Activated CD4-positive, alpha-beta T cell treated with anti-CD3 and anti-CD28 coated beads, Interleukin-2, amount 10 ng/mL, durations not matched to agents 7 days and 5 days (primary cell): ENCODE results near the gene CHKA. TPM values are rescaled to one million over a fixed set of nuclear protein-coding genes. Genes with fewer than 3 reads are reported as not detected.
A peak's percentile ranks its signal among the peaks of the same experiment; 100 is the strongest.

Experiments
- CTCF ChIA-PET: fragments of 350-600 bp; sonication (Branson Sonifier 250); formaldehyde crosslinking; loops from one replicate; lab custom pipeline; 2021; ENCODE audit warnings: antibody characterized with exemption; lab: Charles Lee
- POLR2A ChIA-PET: fragments of 350-600 bp; sonication (Branson Sonifier 250); formaldehyde crosslinking; loops from one replicate; lab custom pipeline; 2021; ENCODE audit warnings: antibody characterized with exemption; lab: Charles Lee
- DNase-seq: peaks from one replicate; pipeline ENCODE4 v3.0.0-alpha.2; 2020
- H3K27ac Mint-ChIP-seq: one replicate; pipeline ENCODE4 v1.8.0; 2021; ENCODE audit warnings: mild to moderate bottlenecking, moderate library complexity, mixed read lengths
- H3K27me3 Mint-ChIP-seq: one replicate; pipeline ENCODE4 v1.8.0; 2021; ENCODE audit warnings: mixed read lengths
- H3K36me3 Mint-ChIP-seq: one replicate; pipeline ENCODE4 v1.8.0; 2021; ENCODE audit warnings: low read depth, mixed read lengths
- H3K4me1 Mint-ChIP-seq: one replicate; pipeline ENCODE4 v1.8.0; 2021; ENCODE audit warnings: mixed read lengths
- H3K4me3 Mint-ChIP-seq: one replicate; pipeline ENCODE4 v1.8.0; 2021; ENCODE audit warnings: mild to moderate bottlenecking, moderate library complexity, mixed read lengths
- H3K9me3 Mint-ChIP-seq: one replicate; pipeline ENCODE4 v1.8.0; 2021; ENCODE audit warnings: mixed read lengths
- total RNA-seq, 2 experiments: library from RNA; stranded (reverse); gene quantifications; one replicate each; pipeline ENCODE4 v1.2.3, GENCODE V29; 2021

Gene CHKA
- 1 to 10 TPM; 4.5 to 6.3 TPM for total RNA-seq

DNA sequence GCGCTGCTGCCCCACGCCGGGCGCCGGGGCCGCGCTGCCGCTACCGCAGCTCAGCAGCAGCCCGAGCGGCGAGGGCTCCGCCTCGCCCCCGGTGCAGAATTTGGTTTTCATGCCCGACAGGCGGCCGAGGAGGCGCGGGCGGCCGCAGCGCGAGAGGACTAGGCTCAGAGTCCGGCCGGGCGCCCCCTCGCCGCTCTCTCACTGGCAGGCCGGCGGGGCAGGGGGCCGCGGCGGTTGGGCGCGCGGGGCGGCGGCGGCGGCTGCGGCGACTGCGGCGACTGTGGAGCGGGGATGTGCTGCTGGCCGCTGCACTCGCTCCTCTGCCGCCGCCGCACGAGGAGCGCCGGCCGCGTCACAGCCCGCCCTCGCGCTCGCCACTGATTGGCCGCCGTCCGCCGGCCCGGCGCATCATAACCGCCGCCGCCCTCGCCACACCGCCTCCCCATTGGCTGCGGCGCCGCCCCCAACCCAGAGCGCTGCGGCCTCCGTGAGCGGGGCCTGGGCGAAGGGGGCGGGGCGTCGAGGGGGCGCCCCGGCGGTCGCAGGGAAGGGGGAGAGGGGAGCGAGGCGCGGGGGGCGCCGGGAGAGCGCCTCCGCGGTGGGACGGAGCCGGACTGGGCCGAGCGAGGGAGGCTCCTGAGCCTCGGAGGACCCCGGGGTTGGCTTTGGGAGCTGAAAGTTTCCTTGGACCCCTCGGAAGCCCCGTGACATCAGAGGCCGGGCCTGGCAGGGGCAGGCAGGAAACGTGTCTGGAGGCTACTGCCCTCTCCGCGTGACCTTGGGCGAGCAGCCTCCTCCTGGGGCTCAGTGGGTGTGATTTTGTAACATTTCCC, at the start of gene CHKA:
Gene CHKA (minus strand): TSS at position 322 of the 833 bp plus-strand sequence. CDS start 211 bp downstream, at position 111.
- H3K4me3 Mint-ChIP-seq: peak within 1 kb of the TSS; percentile 77
- no peaks in the 10 kb centered on the region for H3K9me3 Mint-ChIP-seq
- no peaks in the 10 kb centered on the region for H3K27me3 Mint-ChIP-seq
- ChIA-PET CTCF (interaction anchor here (0.6 kb wide), 1 partner anchor 89 kb away, joined by 3 read pairs; no protein-coding TSS in a partner anchor), POLR2A (no interaction called here)
- H3K27ac Mint-ChIP-seq: peak within 1 kb of the TSS; percentile 83
- no peaks in the 10 kb centered on the region for H3K36me3 Mint-ChIP-seq
- H3K4me1 Mint-ChIP-seq: peaks cover 21% of the 10 kb centered on the region
- DNase-seq: peak; percentile 82

GRCh38 chr11:68169442-68169841, 48.3 kb upstream of the CHKA start:
- ChIA-PET CTCF (no interaction called here), POLR2A (no interaction called here)
- H3K9me3 Mint-ChIP-seq: no peaks in the 10 kb centered on the region
- no peaks in the 10 kb centered on the region for H3K27me3 Mint-ChIP-seq
- H3K27ac Mint-ChIP-seq: no peak overlapping the region
- no peak overlapping the region for H3K4me3 Mint-ChIP-seq
- no peak for DNase-seq
- H3K4me1 Mint-ChIP-seq: no peaks in the 10 kb centered on the region
- peaks cover 27% of the 10 kb centered on the region for H3K36me3 Mint-ChIP-seq

GRCh38 chr11:68168694-68169093, 47.5 kb upstream of the CHKA start:
- no peak overlapping the region for H3K4me3 Mint-ChIP-seq
- no peak for DNase-seq
- CTCF ChIA-PET: no interaction called here
- no peaks in the 10 kb centered on the region for H3K4me1 Mint-ChIP-seq
- POLR2A ChIA-PET: no interaction called here
- no peaks in the 10 kb centered on the region for H3K27me3 Mint-ChIP-seq
- no peak overlapping the region for H3K27ac Mint-ChIP-seq
- H3K9me3 Mint-ChIP-seq: no peaks in the 10 kb centered on the region
- peaks cover 19% of the 10 kb centered on the region for H3K36me3 Mint-ChIP-seq

DNA sequence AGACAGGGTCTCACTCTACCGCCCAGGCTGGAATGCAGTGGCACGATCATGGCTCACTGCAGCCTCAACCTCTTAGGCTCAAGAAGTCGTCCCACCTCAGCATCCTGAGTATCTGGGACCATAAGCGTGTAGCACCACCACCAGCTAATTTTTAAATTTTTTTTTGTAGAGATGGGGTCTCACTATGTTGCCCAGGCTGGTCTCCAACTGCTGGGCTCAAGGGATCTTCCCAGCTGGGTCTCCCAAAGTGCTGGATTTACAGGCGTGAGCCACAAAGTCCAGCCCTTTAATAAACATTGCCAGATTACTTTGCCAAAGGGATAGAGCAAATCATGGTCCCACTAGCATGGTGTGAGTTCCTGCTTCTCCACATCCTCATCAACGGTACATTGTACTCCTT, 46.3 kb upstream of the CHKA start:
- DNase-seq: no peak
- H3K4me1 Mint-ChIP-seq: no peaks in the 10 kb centered on the region
- H3K9me3 Mint-ChIP-seq: no peaks in the 10 kb centered on the region
- H3K27ac Mint-ChIP-seq: no peak overlapping the region
- H3K4me3 Mint-ChIP-seq: no peak overlapping the region
- H3K36me3 Mint-ChIP-seq: peaks cover 19% of the 10 kb centered on the region
- no peaks in the 10 kb centered on the region for H3K27me3 Mint-ChIP-seq
- ChIA-PET POLR2A (no interaction called here), CTCF (interaction anchor here (0.6 to 0.7 kb wide), 2 partner anchors 65 to 293 kb away, joined by 3 to 6 read pairs; partner anchors contain the start of gene PPP6R3)

DNA sequence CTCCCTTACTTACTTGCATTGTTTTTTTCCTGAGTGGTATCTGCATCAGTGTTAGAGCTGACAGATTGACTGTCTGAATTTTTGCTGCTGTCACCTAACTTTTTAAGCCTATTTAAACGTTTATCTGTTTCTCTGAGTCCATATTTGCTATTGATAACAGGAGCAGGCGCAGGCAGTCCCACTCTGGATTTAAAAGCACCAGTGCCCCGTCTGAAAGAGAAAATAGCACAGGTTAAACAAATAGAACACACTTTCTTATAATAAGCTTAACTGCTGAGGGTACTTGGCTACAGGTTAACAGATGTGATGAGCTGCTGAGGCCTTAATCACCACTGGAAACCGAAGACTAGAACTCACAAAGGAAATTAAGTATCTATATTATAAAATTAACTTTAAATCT, 45.8 kb upstream of the CHKA start:
- ChIA-PET POLR2A (no interaction called here), CTCF (interaction anchor here (0.6 to 0.7 kb wide), 2 partner anchors 65 to 294 kb away, joined by 3 to 6 read pairs; partner anchors contain the start of gene PPP6R3)
- H3K27me3 Mint-ChIP-seq: no peaks in the 10 kb centered on the region
- no peaks in the 10 kb centered on the region for H3K4me1 Mint-ChIP-seq
- no peak for DNase-seq
- H3K36me3 Mint-ChIP-seq: peaks cover 19% of the 10 kb centered on the region
- H3K27ac Mint-ChIP-seq: no peak overlapping the region
- no peak overlapping the region for H3K4me3 Mint-ChIP-seq
- H3K9me3 Mint-ChIP-seq: no peaks in the 10 kb centered on the region

DNA sequence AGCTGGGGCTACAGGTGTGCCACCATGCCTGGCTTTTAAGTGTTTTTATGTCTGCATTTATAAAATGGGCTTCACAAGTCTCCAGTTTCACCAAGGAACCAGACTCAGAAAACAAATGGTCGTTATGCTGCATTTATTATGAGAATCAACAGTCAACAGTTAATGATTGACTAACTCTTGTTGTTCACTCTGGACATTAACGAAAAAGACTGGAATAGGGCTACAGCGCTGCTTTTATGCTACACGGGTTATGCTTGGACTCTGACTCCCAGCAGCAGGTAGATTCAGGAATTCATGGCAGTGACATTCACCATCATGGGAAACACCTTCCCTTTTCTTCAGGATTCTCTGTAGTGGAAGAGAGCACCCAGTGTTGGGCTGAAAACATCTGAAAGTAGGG, 44.4 kb upstream of the CHKA start:
- POLR2A ChIA-PET: no interaction called here
- no peaks in the 10 kb centered on the region for H3K9me3 Mint-ChIP-seq
- peaks cover 15% of the 10 kb centered on the region for H3K36me3 Mint-ChIP-seq
- no peaks in the 10 kb centered on the region for H3K4me1 Mint-ChIP-seq
- H3K4me3 Mint-ChIP-seq: no peak overlapping the region
- DNase-seq: no peak
- H3K27me3 Mint-ChIP-seq: no peaks in the 10 kb centered on the region
- CTCF ChIA-PET: interaction anchor here (0.6 kb wide), 1 partner anchor 150 kb away, joined by 3 read pairs; no protein-coding TSS in a partner anchor
- no peak overlapping the region for H3K27ac Mint-ChIP-seq

DNA sequence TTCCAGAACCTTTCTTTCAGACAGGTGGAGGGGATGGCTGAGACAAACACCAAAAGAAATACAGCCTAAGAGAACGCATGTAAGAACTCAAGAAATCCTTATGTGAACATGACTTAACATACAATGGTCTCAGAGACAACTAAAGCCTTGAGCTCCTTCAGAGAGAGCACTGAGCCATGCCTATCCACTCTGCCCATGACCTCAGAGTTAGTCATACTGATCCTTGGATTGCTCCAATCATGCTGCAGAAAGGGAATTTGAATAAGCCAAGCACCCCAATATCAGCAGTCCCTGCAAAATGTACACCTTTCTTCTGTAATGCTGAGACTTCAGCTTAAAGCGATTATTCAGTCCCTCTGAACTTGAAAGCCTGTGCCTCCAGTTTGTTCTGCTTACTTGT, 43.2 kb upstream of the CHKA start:
- CTCF ChIA-PET: interaction anchor here (0.9 to 1.4 kb wide), 2 partner anchors 13 to 28 kb away, joined by 3 to 4 read pairs; no protein-coding TSS in a partner anchor
- POLR2A ChIA-PET: no interaction called here
- Mint-ChIP-seq H3K4me1 (no peaks in the 10 kb centered on the region), H3K9me3 (no peaks in the 10 kb centered on the region), H3K27ac (no peak overlapping the region), H3K27me3 (no peaks in the 10 kb centered on the region), H3K4me3 (no peak overlapping the region), H3K36me3 (peaks cover 7% of the 10 kb centered on the region)
- DNase-seq: no peak

DNA sequence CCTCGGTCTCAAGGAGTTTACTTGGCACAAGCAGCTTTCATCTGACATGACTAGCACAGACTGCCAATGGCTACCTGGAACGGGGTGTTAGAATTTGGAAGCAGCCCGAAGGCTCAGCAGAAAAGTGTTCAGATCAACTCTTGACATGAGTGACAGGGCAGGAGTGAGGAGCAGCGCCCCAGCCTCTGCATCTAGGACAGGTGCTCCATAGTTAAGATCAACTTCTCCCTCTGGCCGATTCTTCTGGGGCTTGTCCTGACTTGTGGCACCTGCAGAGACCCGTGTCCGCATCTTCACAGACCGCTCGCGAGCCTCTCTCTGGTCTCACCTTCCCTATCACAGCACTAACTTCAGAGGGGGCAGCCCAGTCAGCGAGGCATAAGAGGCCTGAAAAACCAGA, 42.5 kb upstream of the CHKA start:
- ChIA-PET POLR2A (no interaction called here), CTCF (interaction anchor here (1.4 kb wide), 1 partner anchor 14 kb away, joined by 4 read pairs; no protein-coding TSS in a partner anchor)
- peaks cover 3% of the 10 kb centered on the region for H3K36me3 Mint-ChIP-seq
- DNase-seq: no peak
- no peaks in the 10 kb centered on the region for H3K4me1 Mint-ChIP-seq
- H3K27ac Mint-ChIP-seq: no peak overlapping the region
- H3K4me3 Mint-ChIP-seq: no peak overlapping the region
- no peaks in the 10 kb centered on the region for H3K27me3 Mint-ChIP-seq
- H3K9me3 Mint-ChIP-seq: no peaks in the 10 kb centered on the region

DNA sequence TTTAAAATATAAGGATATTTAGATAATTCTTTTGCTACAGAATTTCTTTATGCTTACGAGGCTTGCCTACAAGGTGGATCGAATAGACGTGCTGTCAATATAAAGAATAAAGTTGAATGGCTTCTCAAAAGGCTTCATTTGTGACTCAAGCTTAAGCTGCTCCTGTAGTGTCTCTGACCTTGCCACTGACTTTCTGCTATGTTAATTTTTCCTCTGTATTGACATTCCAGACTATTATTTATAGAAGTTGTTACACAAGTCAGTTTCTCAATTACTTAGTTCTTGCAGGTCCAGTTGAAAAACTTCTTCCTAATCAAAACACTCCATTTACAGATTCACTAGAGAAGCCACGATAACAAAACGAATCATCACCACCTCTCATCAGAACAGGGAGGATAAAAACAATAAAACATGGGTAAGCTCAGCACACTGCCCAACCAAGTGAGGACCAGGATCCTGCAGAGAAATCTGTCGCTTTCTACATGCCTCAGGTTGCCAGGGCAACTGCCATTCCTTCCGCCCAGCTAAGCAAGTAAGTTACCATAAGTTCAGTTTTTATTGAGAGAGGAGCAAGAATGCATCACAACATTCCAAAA, 39.0 kb upstream of the CHKA start:
- CTCF ChIA-PET: no interaction called here
- Mint-ChIP-seq H3K27ac (no peak overlapping the region), H3K4me1 (no peaks in the 10 kb centered on the region), H3K9me3 (no peaks in the 10 kb centered on the region), H3K27me3 (no peaks in the 10 kb centered on the region), H3K36me3 (peaks cover 2% of the 10 kb centered on the region), H3K4me3 (no peak overlapping the region)
- DNase-seq: no peak
- POLR2A ChIA-PET: no interaction called here

GRCh38 chr11:68159665-68160064, 38.5 kb upstream of the CHKA start:
- ChIA-PET CTCF (no interaction called here), POLR2A (no interaction called here)
- no peaks in the 10 kb centered on the region for H3K27me3 Mint-ChIP-seq
- DNase-seq: no peak
- H3K9me3 Mint-ChIP-seq: no peaks in the 10 kb centered on the region
- peaks cover 2% of the 10 kb centered on the region for H3K36me3 Mint-ChIP-seq
- no peak overlapping the region for H3K4me3 Mint-ChIP-seq
- H3K4me1 Mint-ChIP-seq: no peaks in the 10 kb centered on the region
- no peak overlapping the region for H3K27ac Mint-ChIP-seq

GRCh38 chr11:68159161-68159560, 38.0 kb upstream of the CHKA start:
- CTCF ChIA-PET: interaction anchor here (1.2 kb wide), 1 partner anchor 19 kb away, joined by 4 read pairs; no protein-coding TSS in a partner anchor
- H3K9me3 Mint-ChIP-seq: no peaks in the 10 kb centered on the region
- peaks cover 2% of the 10 kb centered on the region for H3K36me3 Mint-ChIP-seq
- H3K4me3 Mint-ChIP-seq: no peak overlapping the region
- no peak overlapping the region for H3K27ac Mint-ChIP-seq
- no peak for DNase-seq
- H3K4me1 Mint-ChIP-seq: no peaks in the 10 kb centered on the region
- H3K27me3 Mint-ChIP-seq: no peaks in the 10 kb centered on the region
- POLR2A ChIA-PET: no interaction called here

- no peaks in the 10 kb centered on the region for H3K9me3 Mint-ChIP-seq
- peaks cover 2% of the 10 kb centered on the region for H3K36me3 Mint-ChIP-seq
- CTCF ChIA-PET: interaction anchor here (1.2 kb wide), 1 partner anchor 19 kb away, joined by 4 read pairs; no protein-coding TSS in a partner anchor
- no peaks in the 10 kb centered on the region for H3K4me1 Mint-ChIP-seq
- no peak overlapping the region for H3K27ac Mint-ChIP-seq
- DNase-seq: no peak
- H3K4me3 Mint-ChIP-seq: no peak overlapping the region
- H3K27me3 Mint-ChIP-seq: no peaks in the 10 kb centered on the region
- POLR2A ChIA-PET: no interaction called here
Measured at GRCh38 chr11:68158580-68158979, 37.4 kb upstream of the CHKA start.

GRCh38 chr11:68153742-68154141, 32.6 kb upstream of the CHKA start:
- Mint-ChIP-seq H3K36me3 (peaks cover 2% of the 10 kb centered on the region), H3K9me3 (no peaks in the 10 kb centered on the region), H3K27ac (no peak overlapping the region), H3K4me3 (no peak overlapping the region), H3K4me1 (no peaks in the 10 kb centered on the region), H3K27me3 (no peaks in the 10 kb centered on the region)
- POLR2A ChIA-PET: no interaction called here
- CTCF ChIA-PET: no interaction called here
- no peak for DNase-seq
